Thymus (tissue), 11 donors: Measurements from ENCODE around the gene OPRM1. TPM values are rescaled to one million over a fixed set of nuclear protein-coding genes. Genes with fewer than 3 reads are reported as not detected.
"Not testable (repeated sequence)": the region's sequence is repeated elsewhere in the genome, so short reads cannot be mapped to it uniquely, and the experiment has no call there.

ENCODE experiments used
- DNase-seq, 9 donors: peaks; one replicate each; pipeline ENCODE4 v3.0.0-alpha.2; 2013; ENCODE audit warnings: low spot score in 9 of 9, low read depth in 6 of 9, missing footprints in 1 of 9
- H3K27ac ChIP-seq, 2 donors: one replicate each; pipeline ENCODE4 v1.5.1; 2013; ENCODE audit warnings: control low read depth in 1 of 2, low read depth in 1 of 2, low read length in 1 of 2, mild to moderate bottlenecking in 1 of 2, moderate library complexity in 1 of 2
- H3K27me3 ChIP-seq, 2 donors: one replicate each; pipeline ENCODE4 v1.5.1; 2013; ENCODE audit warnings: low read length in 1 of 2; ENCODE audit not compliant: control insufficient read depth in 2 of 2, insufficient read depth in 1 of 2
- H3K36me3 ChIP-seq, 2 donors: one replicate each; pipeline ENCODE4 v1.5.1; 2013; ENCODE audit warnings: low read length in 1 of 2, mild to moderate bottlenecking in 1 of 2, moderate library complexity in 1 of 2; ENCODE audit not compliant: control insufficient read depth in 2 of 2, insufficient read depth in 2 of 2
- H3K4me1 ChIP-seq, 2 donors: one replicate each; pipeline ENCODE4 v1.5.1; 2013; ENCODE audit warnings: low read length in 2 of 2; ENCODE audit not compliant: control insufficient read depth in 2 of 2, insufficient read depth in 2 of 2
- H3K4me3 ChIP-seq, 2 donors: one replicate each; pipeline ENCODE4 v1.5.1; 2013; ENCODE audit warnings: low read length in 2 of 2, control low read depth in 1 of 2, mild to moderate bottlenecking in 1 of 2
- H3K9me3 ChIP-seq, 2 donors: one replicate each; pipeline ENCODE4 v1.5.1; 2013; ENCODE audit warnings: low read length in 1 of 2, mild to moderate bottlenecking in 1 of 2; ENCODE audit not compliant: control insufficient read depth in 2 of 2, insufficient read depth in 1 of 2
- WGBS: extraction: QIAGEN DNeasy Blood & Tissue Kit; methylation state at CpG from one replicate; pipeline ENCODE4 v1.1.7; 2013; 5-methylcytosine and 5-hydroxymethylcytosine counted together
- polyA plus RNA-seq: library from polyadenylated mRNA; stranded (reverse); fragments of 200-250 nt; gene quantifications from one replicate; pipeline ENCODE4 v1.2.3, GENCODE V29; 2013
- total RNA-seq: library from RNA; stranded (reverse); fragments of 120-200 nt; gene quantifications from one replicate; pipeline ENCODE4 v1.2.4, GENCODE V29; 2013
- donor health status: healthy.

The OPRM1 gene
- total and polyA plus RNA-seq, 2 donors = 0.02 TPM; not detected in 1

- Histone ChIP-seq H3K4me3 (no peak overlapping the region), H3K4me1 (no peaks in the 10 kb centered on the region), H3K9me3 (no peaks in the 10 kb centered on the region), H3K36me3 (no peaks in the 10 kb centered on the region), H3K27ac (no peak overlapping the region), H3K27me3 (no peaks in the 10 kb centered on the region)
- WGBS = 94% methylated on average over 1 of the region's 1 CpG
- no peak for DNase-seq
These were observed 31.6 kb downstream of the OPRM1 start for GRCh38 chr6:154070657-154071056.

DNA sequence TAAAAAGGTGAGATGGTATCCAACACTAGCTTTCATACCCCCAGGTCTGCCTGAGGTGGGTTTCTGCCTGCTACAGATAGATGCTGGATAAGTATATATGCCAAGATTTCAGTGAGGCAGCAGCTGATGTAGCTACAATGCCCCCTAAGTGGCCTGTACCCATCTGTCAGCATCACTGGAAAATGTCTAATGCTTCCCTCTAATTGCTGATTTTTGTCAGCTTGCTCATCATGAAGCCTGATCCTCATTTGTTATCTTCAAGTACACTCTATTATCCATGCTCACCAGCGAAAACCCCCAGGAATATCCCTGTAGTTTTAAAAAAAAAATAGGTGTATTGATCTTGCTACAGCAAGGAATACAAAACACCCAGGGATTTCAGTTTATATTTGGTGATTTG lies 32.2 kb downstream of the OPRM1 start:
- H3K27ac ChIP-seq = no peak overlapping the region
- H3K9me3 ChIP-seq = no peaks in the 10 kb centered on the region
- DNase-seq = no peak
- no peaks in the 10 kb centered on the region for H3K27me3 ChIP-seq
- 85% methylated on average over 1 of the region's 1 CpG for WGBS
- H3K4me1 ChIP-seq = no peaks in the 10 kb centered on the region
- H3K36me3 ChIP-seq = no peaks in the 10 kb centered on the region
- H3K4me3 ChIP-seq = no peak overlapping the region

GRCh38 chr6:154071711-154072110 lies 32.7 kb downstream of the OPRM1 start:
- no peak overlapping the region for H3K4me3 ChIP-seq
- no peaks in the 10 kb centered on the region for H3K4me1 ChIP-seq
- H3K27me3 ChIP-seq = no peaks in the 10 kb centered on the region
- no peak overlapping the region for H3K27ac ChIP-seq
- no peak for DNase-seq
- no peaks in the 10 kb centered on the region for H3K9me3 ChIP-seq
- WGBS = 90% methylated on average over 1 of the region's 1 CpG
- no peaks in the 10 kb centered on the region for H3K36me3 ChIP-seq

DNA sequence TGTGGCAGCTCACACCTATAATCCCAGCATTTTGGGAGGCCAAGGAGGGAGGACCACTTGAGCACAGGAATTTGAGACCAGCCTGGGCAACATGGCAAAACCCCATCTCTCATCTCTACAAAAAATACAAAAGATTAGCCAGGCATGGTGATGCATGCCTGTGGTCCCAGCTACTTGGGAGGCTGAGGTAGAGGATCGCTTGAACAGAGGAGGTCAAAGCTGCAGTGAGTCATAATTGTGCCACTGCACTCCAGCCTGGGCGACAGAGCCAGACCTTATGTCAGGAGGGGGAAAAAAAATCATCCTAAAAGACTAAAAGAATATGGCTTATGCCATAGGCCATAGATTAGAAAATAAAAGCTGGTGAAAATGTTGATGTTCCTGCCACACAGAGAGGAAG lies 39.6 kb downstream of the OPRM1 start:
- not testable (repeated sequence) for H3K9me3 ChIP-seq, H3K4me3 ChIP-seq, H3K27me3 ChIP-seq, H3K36me3 ChIP-seq, DNase-seq, H3K27ac ChIP-seq, H3K4me1 ChIP-seq
- 96% methylated on average over 2 of the region's 2 CpGs for WGBS

- WGBS = 97% methylated on average over 8 of the region's 8 CpGs
- no peak for DNase-seq
These were observed 41.6 kb downstream of the OPRM1 start for GRCh38 chr6:154080461-154081189.

DNA sequence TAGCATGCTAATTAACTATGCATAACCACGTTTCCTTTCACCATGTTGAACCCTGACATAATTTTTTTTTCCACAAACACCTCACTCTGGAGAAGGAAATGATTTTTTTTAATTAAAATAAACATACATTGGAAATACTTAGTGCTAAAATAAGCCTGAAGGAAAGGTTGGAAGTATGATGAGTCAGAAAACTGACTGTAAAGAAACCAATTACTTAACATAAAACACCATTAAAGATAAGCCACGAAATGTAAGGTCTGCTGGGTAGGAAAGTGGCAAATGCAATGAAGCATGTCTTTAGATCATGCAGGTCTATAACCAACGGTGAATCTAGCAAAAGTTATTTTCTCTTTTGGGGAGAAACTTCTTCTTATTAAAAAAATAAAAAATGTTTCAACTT lies 47.5 kb downstream of the OPRM1 start:
- H3K4me3 ChIP-seq = no peak overlapping the region
- H3K36me3 ChIP-seq = no peaks in the 10 kb centered on the region
- H3K27me3 ChIP-seq = no peaks in the 10 kb centered on the region
- no peaks in the 10 kb centered on the region for H3K9me3 ChIP-seq
- no peaks in the 10 kb centered on the region for H3K4me1 ChIP-seq
- no peak overlapping the region for H3K27ac ChIP-seq
- DNase-seq = no peak
- 78% methylated on average over 3 of the region's 3 CpGs for WGBS

More at GRCh38 chr6:154080461-154081189, 41.6 kb downstream of the OPRM1 start:
- H3K4me3 ChIP-seq = no peak overlapping the region
- H3K27me3 ChIP-seq = no peaks in the 10 kb centered on the region
- H3K27ac ChIP-seq = no peak overlapping the region
- no peaks in the 10 kb centered on the region for H3K9me3 ChIP-seq
- H3K4me1 ChIP-seq = no peaks in the 10 kb centered on the region
- no peaks in the 10 kb centered on the region for H3K36me3 ChIP-seq

GRCh38 chr6:154092326-154092962 lies 53.4 kb downstream of the OPRM1 start:
- no peaks in the 10 kb centered on the region for H3K9me3 ChIP-seq
- no peak for DNase-seq
- no peaks in the 10 kb centered on the region for H3K36me3 ChIP-seq
- H3K4me1 ChIP-seq = no peaks in the 10 kb centered on the region
- no peak overlapping the region for H3K4me3 ChIP-seq
- H3K27me3 ChIP-seq = no peaks in the 10 kb centered on the region
- WGBS = 72% methylated on average over 5 of the region's 5 CpGs
- no peak overlapping the region for H3K27ac ChIP-seq

DNA sequence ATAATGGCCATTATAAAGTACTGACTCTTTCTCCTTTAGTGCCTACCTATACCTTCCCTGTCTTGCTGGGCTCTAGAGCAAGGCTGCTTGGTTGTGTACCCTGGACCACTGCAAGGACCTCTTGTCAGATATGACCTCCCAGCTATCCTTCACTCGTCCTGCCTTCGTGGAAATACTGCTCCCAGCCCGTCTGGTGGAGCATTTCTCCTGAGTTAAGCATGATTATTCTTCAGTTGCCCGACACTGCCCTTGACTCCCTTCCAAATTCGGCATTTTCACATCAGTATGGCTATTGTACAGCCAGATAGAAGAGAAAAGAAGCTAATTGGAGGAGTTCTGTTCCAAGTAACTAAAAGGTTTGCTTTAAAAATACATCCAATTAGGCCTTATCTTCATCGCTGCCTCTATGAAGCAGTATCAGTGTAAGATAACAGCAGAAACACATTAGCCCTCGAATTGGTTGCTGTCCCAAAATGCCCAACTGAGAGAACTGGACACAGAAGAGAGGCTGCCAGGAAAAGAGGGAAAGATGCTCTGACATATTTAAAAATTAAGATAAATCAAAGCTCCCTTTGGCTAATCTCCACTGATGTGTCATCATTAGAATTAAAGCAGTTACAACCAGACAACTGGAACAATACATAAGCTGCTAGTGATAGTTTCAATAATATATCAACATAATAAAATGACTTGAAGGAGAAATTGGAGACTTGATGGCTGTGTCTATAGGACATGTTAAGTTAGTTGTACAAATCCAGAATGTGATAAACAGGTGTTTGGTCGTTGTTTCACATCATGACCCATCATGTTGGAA lies 54.4 kb downstream of the OPRM1 start:
- Histone ChIP-seq H3K27ac (no peak overlapping the region), H3K9me3 (no peaks in the 10 kb centered on the region)
- no peak for DNase-seq

DNA sequence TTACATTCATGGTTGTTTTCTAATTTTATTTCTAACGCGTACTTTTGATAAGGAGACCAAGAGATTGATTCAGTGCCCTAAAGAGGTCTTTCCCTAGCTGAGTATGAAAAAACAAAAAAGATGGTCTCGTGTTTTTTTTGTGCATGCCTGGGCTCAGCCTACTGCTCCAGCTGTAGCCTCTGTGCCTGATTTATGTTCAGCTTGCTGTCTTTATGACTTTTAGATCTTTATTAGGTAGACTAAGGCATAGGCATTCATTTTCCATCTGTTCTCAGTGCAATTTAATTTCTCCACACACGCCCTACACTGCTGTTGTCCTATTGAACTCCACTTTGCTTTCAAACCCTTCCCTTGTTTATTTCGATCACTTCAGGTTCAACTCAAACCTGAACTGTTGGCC lies 56.5 kb downstream of the OPRM1 start:
- no peak for DNase-seq
- Histone ChIP-seq H3K4me1 (no peaks in the 10 kb centered on the region), H3K27me3 (no peaks in the 10 kb centered on the region), H3K27ac (no peak overlapping the region), H3K36me3 (no peaks in the 10 kb centered on the region), H3K9me3 (no peaks in the 10 kb centered on the region), H3K4me3 (no peak overlapping the region)
- WGBS = 96% methylated on average over 5 of the region's 5 CpGs

More for the DNA sequence above, 54.4 kb downstream of the OPRM1 start:
- H3K4me3 ChIP-seq = no peak overlapping the region
- no peaks in the 10 kb centered on the region for H3K36me3 ChIP-seq
- 92% methylated on average over 8 of the region's 8 CpGs for WGBS
- no peaks in the 10 kb centered on the region for H3K27me3 ChIP-seq
- no peaks in the 10 kb centered on the region for H3K4me1 ChIP-seq
